A549 (cell line): ENCODE results near the gene SLC17A3.

ENCODE experiments used
- CTCF ChIP-seq: fragments of >200 bp; sonication (Bioruptor Twin); formaldehyde crosslinking; IDR thresholded peaks from 3 replicates; pipeline ENCODE4 v1.5.1; 2016
- MAZ ChIP-seq: fragments of 150-350 bp; IDR thresholded peaks from 2 replicates; pipeline ENCODE4 v1.6.1; 2014; ENCODE audit warnings: antibody characterized with exemption, low read depth, low read length, borderline replicate concordance
- POLR2A ChIP-seq: IDR thresholded peaks from 2 replicates; pipeline ENCODE4 v1.6.1; 2012; ENCODE audit warnings: mild to moderate bottlenecking, low read length
- RAD21 ChIP-seq, 2 experiments: fragments of >200 bp in 1 of 2; sonication (Bioruptor Twin) in 1 of 2; formaldehyde crosslinking in 1 of 2; IDR thresholded peaks in 1 of 2; conservative IDR thresholded peaks in 1 of 2; 2 replicates in 1 of 2; 3 replicates in 1 of 2; pipeline ENCODE4 v1.6.1; 2012 to 2018; ENCODE audit warnings: inconsistent platforms in 1 of 2
- REST ChIP-seq: fragments of 200-600 bp; sonication (generic); IDR thresholded peaks from 2 replicates; pipeline ENCODE4 v1.6.1; 2016; ENCODE audit warnings: antibody characterized with exemption, mild to moderate bottlenecking, moderate library complexity

GRCh38 chr6:25907475-25908014 lies 33.5 kb upstream of the SLC17A3 start:
- no peak for TF ChIP-seq CTCF
- TF ChIP-seq RAD21 (conservative IDR thresholded peaks at IDR 0.05 in 1 of 2, IDR thresholded peaks at IDR 0.05 in 1 of 2): no peak
- no peak for TF ChIP-seq POLR2A
- TF ChIP-seq REST: no peak
- TF ChIP-seq MAZ: no peak
